ENCODE results near the gene OR10V1. TPM values are rescaled to one million over a fixed set of nuclear protein-coding genes. Genes with fewer than 3 reads are reported as not detected.
"Not testable (repeated sequence)": the region's sequence is repeated elsewhere in the genome, so short reads cannot be mapped to it uniquely, and the experiment has no call there.

Gene OR10V1
- total and polyA plus RNA-seq, 4 donors, result not detected

- no peak overlapping the region for H3K9ac ChIP-seq (ENCODE audit: insufficient read depth in 1 of 2, low read length in 2 of 2)
- TF ChIP-seq CTCF (IDR thresholded peaks at IDR 0.05; ENCODE audit: control extremely low read depth, extremely low read depth), result no peak
- no peaks in the 10 kb centered on the region for H3K9me3 ChIP-seq (ENCODE audit: control insufficient read depth in 4 of 4, insufficient read depth in 3 of 4, low read length in 3 of 4)
- no peak overlapping the region for H3K27ac ChIP-seq (ENCODE audit: low read depth in 1 of 2, low read length in 1 of 2)
- no peak for ATAC-seq (ENCODE audit: insufficient read depth, low FRiP score)
- 55 to 82% methylated on average over 1 of the region's 1 CpG for WGBS, 2 donors
- DNase-seq, result no peak
- H3K4me1 ChIP-seq (ENCODE audit: control insufficient read depth in 5 of 5, insufficient read depth in 5 of 5, low read length in 5 of 5), result no peaks in the 10 kb centered on the region
- H3K36me3 ChIP-seq (ENCODE audit: control insufficient read depth in 4 of 4, insufficient read depth in 4 of 4, low read length in 4 of 4), result no peaks in the 10 kb centered on the region
- H3K27me3 ChIP-seq (ENCODE audit: control insufficient read depth in 3 of 3, insufficient read depth in 3 of 3, low read length in 2 of 3), result no peaks in the 10 kb centered on the region
- no peak overlapping the region for H3K4me3 ChIP-seq
Observed at GRCh38 chr11:59708537-59708936, 5.1 kb downstream of the OR10V1 start.

- no peak overlapping the region for H3K4me3 ChIP-seq
- ATAC-seq (ENCODE audit: insufficient read depth, low FRiP score) (no peak), DNase-seq (no peak)
- WGBS, 2 donors, result 95 to 100% methylated on average over 1 of the region's 1 CpG
- H3K4me1 ChIP-seq (ENCODE audit: control insufficient read depth in 5 of 5, insufficient read depth in 5 of 5, low read length in 5 of 5), result no peaks in the 10 kb centered on the region
- H3K9ac ChIP-seq (ENCODE audit: insufficient read depth in 1 of 2, low read length in 2 of 2), result no peak overlapping the region
- H3K36me3 ChIP-seq (ENCODE audit: control insufficient read depth in 4 of 4, insufficient read depth in 4 of 4, low read length in 4 of 4), result no peaks in the 10 kb centered on the region
- no peaks in the 10 kb centered on the region for H3K9me3 ChIP-seq (ENCODE audit: control insufficient read depth in 4 of 4, insufficient read depth in 3 of 4, low read length in 3 of 4)
- H3K27me3 ChIP-seq (ENCODE audit: control insufficient read depth in 3 of 3, insufficient read depth in 3 of 3, low read length in 2 of 3), result no peaks in the 10 kb centered on the region
- no peak overlapping the region for H3K27ac ChIP-seq (ENCODE audit: low read depth in 1 of 2, low read length in 1 of 2)
- TF ChIP-seq CTCF (IDR thresholded peaks at IDR 0.05; ENCODE audit: control extremely low read depth, extremely low read depth), result no peak
Observed at GRCh38 chr11:59707371-59707770, 6.3 kb downstream of the OR10V1 start.

GRCh38 chr11:59706518-59707285, 6.9 kb downstream of the OR10V1 start:
- DNase-seq, result no peak
- H3K9ac ChIP-seq (ENCODE audit: insufficient read depth in 1 of 2, low read length in 2 of 2), result no peak overlapping the region
- ATAC-seq (ENCODE audit: insufficient read depth, low FRiP score), result no peak
- no peaks in the 10 kb centered on the region for H3K9me3 ChIP-seq (ENCODE audit: control insufficient read depth in 4 of 4, insufficient read depth in 3 of 4, low read length in 3 of 4)
- no peaks in the 10 kb centered on the region for H3K27me3 ChIP-seq (ENCODE audit: control insufficient read depth in 3 of 3, insufficient read depth in 3 of 3, low read length in 2 of 3)
- no peak overlapping the region for H3K4me3 ChIP-seq
- H3K27ac ChIP-seq (ENCODE audit: low read depth in 1 of 2, low read length in 1 of 2), result no peak overlapping the region
- no peaks in the 10 kb centered on the region for H3K36me3 ChIP-seq (ENCODE audit: control insufficient read depth in 4 of 4, insufficient read depth in 4 of 4, low read length in 4 of 4)
- no peaks in the 10 kb centered on the region for H3K4me1 ChIP-seq (ENCODE audit: control insufficient read depth in 5 of 5, insufficient read depth in 5 of 5, low read length in 5 of 5)
- WGBS, 2 donors, result 76 to 79% methylated on average over 5 of the region's 5 CpGs
- no peak for TF ChIP-seq CTCF (IDR thresholded peaks at IDR 0.05; ENCODE audit: control extremely low read depth, extremely low read depth)

GRCh38 chr11:59705294-59705693, 8.4 kb downstream of the OR10V1 start:
- no peak overlapping the region for H3K9ac ChIP-seq (ENCODE audit: insufficient read depth in 1 of 2, low read length in 2 of 2)
- TF ChIP-seq CTCF (IDR thresholded peaks at IDR 0.05; ENCODE audit: control extremely low read depth, extremely low read depth), result no peak
- H3K36me3 ChIP-seq (ENCODE audit: control insufficient read depth in 4 of 4, insufficient read depth in 4 of 4, low read length in 4 of 4), result no peaks in the 10 kb centered on the region
- H3K9me3 ChIP-seq (ENCODE audit: control insufficient read depth in 4 of 4, insufficient read depth in 3 of 4, low read length in 3 of 4), result no peaks in the 10 kb centered on the region
- DNase-seq, result no peak
- H3K4me3 ChIP-seq, result no peak overlapping the region
- no peaks in the 10 kb centered on the region for H3K4me1 ChIP-seq (ENCODE audit: control insufficient read depth in 5 of 5, insufficient read depth in 5 of 5, low read length in 5 of 5)
- no peaks in the 10 kb centered on the region for H3K27me3 ChIP-seq (ENCODE audit: control insufficient read depth in 3 of 3, insufficient read depth in 3 of 3, low read length in 2 of 3)
- no peak for ATAC-seq (ENCODE audit: insufficient read depth, low FRiP score)
- WGBS, 2 donors, result 92 to 93% methylated on average over 6 of the region's 6 CpGs
- H3K27ac ChIP-seq (ENCODE audit: low read depth in 1 of 2, low read length in 1 of 2), result no peak overlapping the region

GRCh38 chr11:59703515-59703914, 10.1 kb downstream of the OR10V1 start:
- H3K9me3 ChIP-seq (ENCODE audit: control insufficient read depth in 4 of 4, insufficient read depth in 3 of 4, low read length in 3 of 4); H3K4me1 ChIP-seq (ENCODE audit: control insufficient read depth in 5 of 5, insufficient read depth in 5 of 5, low read length in 5 of 5); H3K36me3 ChIP-seq (ENCODE audit: control insufficient read depth in 4 of 4, insufficient read depth in 4 of 4, low read length in 4 of 4); H3K9ac ChIP-seq (ENCODE audit: insufficient read depth in 1 of 2, low read length in 2 of 2); H3K4me3 ChIP-seq; H3K27ac ChIP-seq (ENCODE audit: low read depth in 1 of 2, low read length in 1 of 2); ATAC-seq (ENCODE audit: insufficient read depth, low FRiP score); DNase-seq; H3K27me3 ChIP-seq (ENCODE audit: control insufficient read depth in 3 of 3, insufficient read depth in 3 of 3, low read length in 2 of 3): not testable (repeated sequence)
- 98 to 100% methylated on average over 1 of the region's 1 CpG for WGBS, 2 donors
